Measurements from ENCODE around the gene BLVRA. TPM values are rescaled to one million over a fixed set of nuclear protein-coding genes. Genes with fewer than 3 reads are reported as not detected.
A peak's percentile ranks its signal among the peaks of the same experiment; 100 is the strongest.

Gene BLVRA
- total and polyA plus RNA-seq, 10 of the 15 experiments (the other 5 are each of a cell fraction or from before 2014, with no cell fraction given), result 63.3 to 198 (median 102) TPM

- TF ChIP-seq HCFC1 (IDR thresholded peaks at IDR 0.05; ENCODE audit: low read length), result no peak
- no peak for TF ChIP-seq YY1 (IDR thresholded peaks at IDR 0.05; ENCODE audit: low read depth, low read length)
- no peak for TF ChIP-seq RAD21 (IDR thresholded peaks at IDR 0.05; ENCODE audit: insufficient read depth, low read depth, low read length)
- TF ChIP-seq NFXL1 (IDR thresholded peaks at IDR 0.05; ENCODE audit: borderline replicate concordance), result no peak
- TF ChIP-seq ZBTB4 (CRISPR knock-in tag; IDR thresholded peaks at IDR 0.05), result no peak
- TF ChIP-seq E2F4 (IDR thresholded peaks at IDR 0.05; ENCODE audit: low read depth, low read length), result no peak
- no peak for TF ChIP-seq ZNF687 (IDR thresholded peaks at IDR 0.05)
- TF ChIP-seq SMAD1 (IDR thresholded peaks at IDR 0.05; ENCODE audit: low read depth, partially characterized antibody), result no peak
- no peak for TF ChIP-seq ESRRA (IDR thresholded peaks at IDR 0.05; ENCODE audit: low read length)
- TF ChIP-seq BCL11A (IDR thresholded peaks at IDR 0.05; ENCODE audit: low read depth, low read length), result no peak
- no peak for TF ChIP-seq SMC3 (IDR thresholded peaks at IDR 0.05; ENCODE audit: borderline replicate concordance, low read length)
- no peak for TF ChIP-seq CTCF (IDR thresholded peaks at IDR 0.05 in 2 of 3, conservative IDR thresholded peaks at IDR 0.05 in 1 of 3; ENCODE audit: control insufficient read depth in 2 of 3, extremely low read depth in 1 of 3, insufficient read depth in 1 of 3, low read depth in 3 of 3, low read length in 3 of 3)
- TF ChIP-seq CREM (IDR thresholded peaks at IDR 0.05; ENCODE audit: low read depth), result peak; percentile 18
- TF ChIP-seq POU2F2 (IDR thresholded peaks at IDR 0.05; ENCODE audit: borderline replicate concordance, low read depth, low read length), result no peak
- peak; percentile 60; the same call in 1 of the 2 replicates for TF ChIP-seq LARP7 (IDR thresholded peaks at IDR 0.05)
- peak; percentile 42; the same call in 1 of the 2 replicates for TF ChIP-seq RUNX3 (IDR thresholded peaks at IDR 0.05; ENCODE audit: low read length)
- no peak for TF ChIP-seq CEBPB (IDR thresholded peaks at IDR 0.05; ENCODE audit: borderline replicate concordance in 1 of 2, low read depth in 2 of 2, low read length in 2 of 2)
- no peak for TF ChIP-seq NFYB (IDR thresholded peaks at IDR 0.05; ENCODE audit: insufficient read depth, low read depth, low read length)
- TF ChIP-seq ZNF384 (IDR thresholded peaks at IDR 0.05; ENCODE audit: borderline replicate concordance, low read depth, low read length), result no peak
Measured at GRCh38 chr7:43758822-43759683, 573 bp downstream of the BLVRA start (continued).

Measured in GM12878 (cell line).